GM18907 (cell line): ENCODE data around the gene ACMSD.
"Not testable (repeated sequence)": the region's sequence is repeated elsewhere in the genome, so short reads cannot be mapped to it uniquely, and the experiment has no call there.

ENCODE experiments used
- ATAC-seq: cut with Tn5 transposase; IDR thresholded peaks from one replicate; pipeline ENCODE4 v1.9.1; 2021; ENCODE audit warnings: mild to moderate bottlenecking, moderate library complexity; ENCODE audit not compliant: unreplicated experiment

The ACMSD gene

DNA sequence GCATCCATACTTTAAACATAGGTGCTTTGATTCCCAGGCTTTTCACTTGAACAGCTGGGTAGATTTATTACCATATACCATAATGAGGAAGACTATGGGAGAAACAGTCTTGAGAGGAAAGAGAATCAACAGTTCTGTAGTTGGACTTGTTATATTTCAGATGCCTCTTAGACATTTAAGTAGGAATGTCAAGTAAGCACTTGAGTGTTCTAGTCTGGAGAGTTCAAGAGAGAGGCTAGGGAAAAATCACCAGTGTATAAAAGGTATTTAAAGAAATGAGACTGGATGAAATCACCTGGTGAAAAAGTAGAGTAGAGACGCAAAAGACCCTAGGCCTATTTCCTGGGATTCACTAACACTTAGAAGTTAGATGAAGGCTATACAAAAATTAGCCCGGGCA, 66.8 kb downstream of the ACMSD start:
- ATAC-seq, result no peak

DNA sequence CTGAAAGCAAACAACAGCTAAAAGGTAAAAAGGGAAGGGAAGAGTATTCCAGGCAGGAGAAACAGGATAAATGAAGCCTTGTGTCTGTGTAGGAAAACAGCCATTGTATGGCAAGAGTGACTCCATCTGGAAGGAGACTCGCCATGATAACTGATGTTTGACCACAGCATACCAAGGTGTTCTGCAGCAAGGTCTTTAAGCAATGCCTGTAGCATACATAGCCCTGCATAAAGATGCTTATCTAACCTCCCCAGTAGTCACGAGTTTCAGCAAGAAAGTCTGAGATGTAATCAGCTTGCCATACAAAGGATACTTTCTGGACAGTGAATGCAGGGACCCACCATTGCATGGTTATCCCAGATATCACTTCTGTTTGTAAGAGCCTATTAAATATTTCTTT, 68.3 kb downstream of the ACMSD start:
- no peak for ATAC-seq

DNA sequence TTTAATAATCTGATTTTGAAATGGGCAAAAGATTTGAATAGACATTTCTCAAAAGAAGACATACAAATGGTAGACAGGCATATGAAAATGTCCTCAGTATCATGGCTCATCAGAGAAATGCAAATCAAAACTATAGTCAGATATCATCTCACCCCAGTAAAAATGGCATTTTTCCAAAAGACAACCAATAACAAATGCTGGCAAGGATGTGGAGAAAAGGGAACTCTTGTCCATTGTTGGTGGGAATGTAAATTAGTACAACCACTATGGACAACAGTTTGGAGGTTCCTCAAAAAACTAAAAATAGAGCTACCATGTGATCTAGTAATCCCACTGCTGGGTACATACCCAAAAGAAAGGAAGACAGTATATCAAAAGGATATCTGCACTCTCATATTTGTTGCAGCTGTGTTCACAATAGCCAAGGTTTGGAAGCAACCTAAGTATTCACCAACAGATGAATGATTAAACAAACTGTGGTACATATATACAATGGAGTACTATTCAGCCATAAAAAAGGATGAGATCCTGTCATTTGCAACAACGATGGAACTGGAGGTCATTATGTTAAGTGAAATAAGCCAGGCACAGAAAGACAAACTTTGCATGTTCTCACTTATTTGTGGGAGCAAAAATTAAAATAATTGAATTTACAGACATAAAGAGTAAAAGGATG, 69.2 kb downstream of the ACMSD start:
- ATAC-seq, result not testable (repeated sequence)

DNA sequence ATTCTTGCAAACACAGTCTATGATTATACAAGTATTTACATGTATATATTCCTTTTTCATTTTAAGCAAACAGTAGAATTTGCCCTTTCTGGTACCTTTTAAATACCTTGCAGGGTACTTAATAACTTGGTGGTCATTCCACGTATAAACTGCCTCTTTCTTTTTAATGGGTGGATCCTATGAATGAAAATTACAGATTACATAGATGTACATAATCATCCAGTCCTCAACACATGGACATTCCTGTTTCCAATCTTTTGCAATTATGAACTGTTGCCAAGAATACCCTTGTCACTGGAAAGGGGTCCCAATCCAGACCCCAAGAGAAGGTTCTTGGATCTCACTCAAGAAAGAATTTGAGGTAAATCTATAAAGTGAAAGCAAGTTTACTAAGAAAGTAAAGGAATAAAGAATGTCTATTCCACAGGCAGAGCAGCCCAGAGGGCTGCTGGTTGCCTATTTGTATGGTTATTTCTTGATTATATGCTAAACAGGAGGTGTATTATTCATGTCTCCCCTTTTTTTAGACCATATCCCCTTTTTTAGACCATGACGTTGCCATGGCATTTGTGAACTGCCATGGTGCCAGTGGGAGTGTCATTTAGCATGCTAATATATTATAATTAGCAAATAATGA, 72.5 kb downstream of the ACMSD start:
- no peak for ATAC-seq

DNA sequence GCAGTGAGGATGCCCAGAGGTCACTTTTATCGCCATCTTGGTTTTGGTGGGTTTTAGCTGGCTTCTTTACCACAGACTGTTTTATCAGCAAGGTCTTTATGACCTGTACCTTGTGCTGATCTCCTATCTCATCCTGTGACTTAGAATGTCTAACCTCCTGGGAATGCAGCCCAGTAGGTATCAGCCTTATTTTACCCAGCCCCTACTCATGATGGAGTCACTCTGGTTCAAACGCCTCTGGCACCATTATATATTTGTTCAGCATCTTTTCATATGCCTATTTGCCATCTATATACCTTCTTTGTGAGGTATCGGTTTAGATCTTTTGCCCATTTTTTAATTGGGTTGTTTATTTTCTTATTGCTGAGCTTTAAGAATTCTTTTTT, 73.0 kb downstream of the ACMSD start:
- ATAC-seq, result no peak

DNA sequence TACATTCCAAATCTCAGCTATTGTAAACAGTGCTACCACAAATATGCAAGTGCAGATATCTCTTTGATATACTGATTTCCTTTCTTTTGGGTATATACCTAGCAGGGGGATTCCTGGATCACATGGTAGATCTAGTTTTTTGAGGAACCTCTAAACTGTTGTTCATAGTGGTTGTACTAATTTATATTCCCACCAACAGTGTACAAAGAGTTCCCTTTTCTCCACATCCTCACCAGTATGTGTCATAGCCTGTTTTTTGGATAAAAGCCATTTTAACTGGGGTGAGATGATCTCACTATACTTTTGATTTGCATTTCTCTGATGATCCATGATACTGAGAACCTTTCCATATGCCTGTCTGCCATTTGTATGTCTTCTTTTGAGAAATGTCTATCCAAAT, 73.9 kb downstream of the ACMSD start:
- no peak for ATAC-seq

DNA sequence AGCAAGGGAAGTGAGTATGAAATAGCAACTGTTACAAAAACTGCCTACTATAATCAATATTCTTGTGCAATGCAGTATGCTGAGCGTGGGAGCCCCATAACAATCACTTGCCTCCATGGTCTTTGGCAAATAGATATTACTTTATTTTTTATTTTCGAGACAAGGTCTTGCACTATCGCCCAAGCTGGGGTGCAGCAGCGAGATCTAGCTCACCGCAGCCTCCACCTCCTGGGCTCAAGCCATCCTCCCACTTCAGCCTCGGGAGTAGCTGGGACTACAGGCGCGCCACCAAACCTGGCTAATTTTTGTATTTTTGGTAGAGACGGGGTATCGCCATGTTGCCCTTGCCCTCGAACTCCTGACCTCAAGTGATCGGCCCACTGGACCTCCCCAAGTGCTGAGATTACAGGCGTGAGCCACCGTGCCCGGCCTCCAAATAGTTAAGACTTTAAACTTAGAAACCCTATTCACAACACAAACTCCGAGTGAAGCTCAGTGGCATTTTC, 79.0 kb downstream of the ACMSD start:
- ATAC-seq, result peak; percentile 1

DNA sequence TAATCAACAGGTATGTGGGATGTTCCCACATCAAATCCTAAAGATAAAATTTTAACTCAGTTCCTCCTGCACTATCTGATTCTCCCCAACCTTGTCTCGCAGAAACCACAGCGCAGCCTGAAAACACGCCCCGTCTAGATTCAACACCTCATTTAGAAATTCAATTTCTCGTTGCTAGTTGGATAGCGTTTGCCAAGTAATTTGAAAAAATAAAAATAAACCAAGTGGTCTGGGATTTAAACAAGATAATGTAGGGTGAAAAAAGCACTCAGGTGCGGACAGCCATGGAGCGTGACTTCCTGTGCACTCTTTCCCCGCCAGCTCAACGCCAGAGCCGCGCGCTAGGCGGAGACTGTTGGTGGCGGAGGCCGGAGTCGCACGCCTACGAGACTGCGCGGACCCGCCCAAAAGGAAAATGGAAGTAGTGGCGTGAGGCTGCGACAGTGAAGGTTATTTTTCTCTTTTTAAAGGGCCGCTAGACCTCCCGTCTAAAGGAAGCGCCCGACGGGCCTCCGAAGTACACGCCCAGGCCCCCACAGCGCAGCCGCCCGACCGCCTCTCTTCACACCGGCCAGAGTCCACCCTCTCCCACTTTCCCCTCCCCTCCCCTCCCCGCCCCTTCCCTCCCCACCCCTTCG, 79.6 kb downstream of the ACMSD start:
- ATAC-seq, result peak; percentile 86

DNA sequence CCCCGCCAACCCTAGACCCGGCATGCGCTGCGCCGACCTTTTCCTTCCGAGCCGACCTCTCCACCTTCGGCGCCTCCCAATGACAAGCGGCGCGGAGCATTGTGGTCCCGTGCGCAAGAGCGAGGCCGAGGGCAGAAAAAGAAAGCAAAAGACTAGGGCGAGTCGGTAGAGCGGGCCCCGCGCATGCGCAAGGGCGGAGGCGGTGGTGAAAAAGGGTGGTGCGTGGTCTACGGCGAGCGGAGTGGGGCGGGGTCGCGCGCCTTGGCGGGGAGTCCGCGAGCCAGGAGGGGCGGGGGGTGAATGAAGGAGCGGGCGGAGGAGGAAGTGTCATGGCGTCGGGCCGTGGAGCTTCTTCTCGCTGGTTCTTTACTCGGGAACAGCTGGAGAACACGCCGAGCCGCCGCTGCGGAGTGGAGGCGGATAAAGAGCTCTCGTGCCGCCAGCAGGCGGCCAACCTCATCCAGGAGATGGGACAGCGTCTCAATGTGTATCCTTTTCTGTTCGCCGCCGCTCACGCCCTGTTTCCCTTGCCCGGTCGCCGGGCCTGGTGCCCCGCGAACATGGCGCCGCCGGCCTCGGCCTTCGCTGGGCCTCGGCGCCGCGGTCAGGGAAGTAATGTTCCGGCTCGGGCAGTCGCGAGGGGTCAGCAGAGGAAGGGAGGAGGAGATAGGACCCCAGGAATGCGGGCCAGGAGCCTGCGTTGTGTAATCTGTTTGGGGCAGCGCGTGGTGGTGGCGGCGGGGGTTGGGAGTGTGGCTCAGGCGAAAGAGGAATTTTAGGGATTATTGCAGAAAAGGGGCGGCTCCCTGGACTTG, 80.3 kb downstream of the ACMSD start, which contains the start of gene CCNT2:
Gene CCNT2 (plus strand): TSS at position 297 of the 815 bp plus-strand sequence. CDS start 33 bp downstream, at position 330.
- ATAC-seq, result peak; percentile 88

DNA sequence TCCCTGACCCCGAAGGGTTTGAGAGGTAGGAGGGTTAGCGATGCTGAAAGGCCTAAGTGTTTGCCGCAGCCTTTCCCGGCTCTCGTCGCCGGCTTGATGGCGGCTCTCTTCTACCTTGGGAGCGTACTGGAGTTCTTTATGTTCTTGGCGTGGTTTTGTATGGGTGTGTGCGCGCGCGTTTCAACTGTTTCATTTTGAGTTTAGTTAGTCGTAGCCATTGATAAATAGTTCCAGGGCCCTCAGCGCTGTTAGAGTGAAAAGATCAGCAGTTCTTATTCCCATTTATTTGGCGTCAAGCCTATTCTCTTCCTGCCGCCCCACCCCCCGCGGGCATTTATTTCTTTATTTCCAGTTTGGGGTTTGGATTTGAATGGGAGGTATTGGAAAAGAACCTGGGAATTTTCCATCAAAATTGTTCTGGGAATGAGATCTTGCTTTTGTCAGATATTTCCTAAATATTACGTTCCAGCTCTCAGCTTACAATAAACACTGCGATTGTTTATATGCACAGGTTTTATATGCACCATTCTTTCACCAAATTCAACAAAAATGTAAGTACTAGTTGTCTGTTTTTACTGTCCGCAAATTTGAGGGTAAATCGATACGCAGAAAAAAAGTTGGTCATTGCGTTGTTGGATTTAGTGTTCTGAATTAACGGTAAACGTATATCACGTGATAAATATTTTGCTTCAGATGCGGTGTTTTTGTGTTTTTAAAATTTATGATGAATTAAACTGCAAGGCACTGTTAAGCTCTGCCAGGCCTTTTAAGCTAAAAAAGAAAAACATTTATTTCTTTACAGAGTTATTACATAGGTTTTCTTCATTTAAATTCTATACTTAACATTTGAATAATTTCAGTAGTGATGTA, 81.2 kb downstream of the ACMSD start:
- ATAC-seq, result no peak

DNA sequence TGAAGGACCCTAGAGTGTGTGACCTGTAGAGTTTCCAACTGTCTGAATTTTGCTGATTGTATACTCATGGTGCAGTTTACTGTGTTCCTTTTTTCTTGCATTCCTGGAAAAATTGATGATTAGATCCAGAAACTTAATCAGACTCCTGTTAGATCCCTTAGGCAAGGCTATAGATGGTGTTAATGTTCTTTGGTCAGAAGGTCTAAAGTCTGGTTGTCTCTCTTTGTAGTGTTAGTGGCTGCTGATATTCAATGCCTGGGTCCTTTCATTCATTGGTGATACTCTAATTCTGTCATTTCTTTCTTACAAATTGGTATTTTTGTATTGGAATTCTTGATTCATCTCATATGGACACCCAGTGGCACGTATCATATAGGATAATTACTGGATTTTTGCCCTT, 86.5 kb downstream of the ACMSD start:
- no peak for ATAC-seq

DNA sequence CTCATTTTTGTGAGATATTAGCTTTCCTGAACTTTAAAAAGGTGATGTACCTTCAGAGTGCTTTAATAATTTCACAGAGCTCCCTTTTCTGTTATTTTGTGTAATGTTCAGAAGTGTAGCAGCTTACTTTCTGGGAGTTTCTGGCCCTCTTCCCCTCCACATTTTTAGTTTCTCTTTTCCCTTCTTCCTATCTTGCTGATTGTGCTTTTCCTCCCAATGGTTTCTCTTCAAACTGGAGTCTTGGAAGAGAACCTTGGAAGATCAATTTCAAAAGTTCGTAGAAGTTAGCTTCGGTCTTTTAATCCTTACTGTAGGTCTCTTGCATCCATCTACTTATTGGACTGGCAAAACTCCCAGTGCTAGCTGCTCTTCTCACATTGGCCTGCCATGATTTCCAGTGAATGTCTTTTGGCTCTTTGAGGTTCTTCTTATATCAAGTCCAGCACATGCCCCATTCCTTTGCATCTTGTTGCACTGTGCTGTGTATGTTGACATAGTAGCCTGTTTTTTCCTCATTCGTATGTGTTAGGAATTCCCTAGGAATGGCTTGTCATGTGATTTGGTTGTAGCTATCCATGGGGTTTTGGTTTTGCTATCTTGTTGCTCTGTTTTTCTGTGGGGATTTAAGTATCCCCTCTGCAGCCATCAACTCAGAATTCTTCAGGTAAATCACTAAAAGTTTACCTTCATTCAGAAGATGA, 88.0 kb downstream of the ACMSD start:
- ATAC-seq, result no peak

DNA sequence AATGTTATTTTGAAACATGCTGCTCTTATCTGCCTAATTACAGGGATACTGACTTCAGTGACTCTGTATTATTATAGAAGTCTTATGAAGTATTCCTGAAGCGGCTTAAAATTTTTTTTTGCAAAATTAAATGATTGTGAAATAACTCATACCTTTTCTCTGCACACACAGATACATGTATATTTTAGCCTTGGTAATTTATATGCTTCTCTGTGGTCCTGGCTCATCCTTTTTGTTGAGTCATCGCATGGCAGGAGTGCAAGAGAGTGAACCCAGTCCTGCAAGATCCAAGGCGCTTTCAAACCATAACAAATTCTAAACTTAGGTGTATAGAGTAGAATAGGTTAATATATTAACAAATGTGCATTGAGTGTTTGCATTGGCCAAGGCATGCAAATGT, 88.8 kb downstream of the ACMSD start:
- ATAC-seq, result no peak

DNA sequence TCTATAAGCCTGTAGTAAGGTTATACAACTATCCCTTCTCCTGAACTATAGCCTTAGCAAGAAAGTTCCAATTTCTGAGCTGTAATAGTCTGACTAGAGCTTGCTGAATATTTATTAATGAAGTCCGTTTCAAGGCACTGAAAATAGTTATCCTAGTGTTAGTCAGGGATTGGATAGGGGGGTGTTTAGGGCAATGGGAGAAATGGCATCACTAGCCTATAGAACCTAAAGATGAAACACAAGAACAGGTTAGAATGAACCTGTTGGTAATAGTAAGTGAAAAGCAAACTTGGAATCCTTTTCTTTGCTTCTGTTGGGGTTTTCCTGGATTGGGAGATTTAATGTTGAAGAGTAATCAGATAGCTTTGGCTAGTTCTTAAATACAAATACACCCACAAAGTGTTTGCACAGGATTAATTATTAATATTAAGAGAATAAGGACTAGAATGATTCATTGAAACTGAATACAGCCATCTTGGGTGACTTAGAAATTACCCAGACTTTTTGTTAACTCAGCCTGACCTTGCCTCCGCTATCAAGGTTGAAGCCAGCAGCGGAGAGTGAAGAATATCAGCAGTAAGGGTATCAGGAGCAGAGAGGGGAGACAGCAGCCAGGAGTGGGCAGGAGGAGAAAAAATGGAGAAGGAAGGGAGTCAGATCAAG, 94.6 kb downstream of the ACMSD start:
- no peak for ATAC-seq

DNA sequence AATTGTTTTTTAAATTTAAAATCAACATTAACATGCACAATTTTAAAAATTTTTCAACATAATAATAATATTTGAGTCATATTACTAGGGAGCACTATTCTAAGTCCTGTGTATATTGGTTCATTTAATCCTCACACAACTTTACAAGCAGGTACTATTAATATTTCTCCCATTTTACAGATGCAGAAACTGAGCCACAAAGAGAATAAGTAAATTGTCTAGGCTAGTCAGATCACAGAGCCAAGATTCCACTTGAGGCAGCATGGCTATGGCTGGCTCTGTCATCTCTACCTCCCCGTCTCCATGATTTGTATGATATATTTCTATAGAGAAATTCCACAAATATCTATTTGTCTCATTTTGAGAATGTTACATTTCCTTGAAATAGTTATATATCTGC, 95.3 kb downstream of the ACMSD start:
- no peak for ATAC-seq

DNA sequence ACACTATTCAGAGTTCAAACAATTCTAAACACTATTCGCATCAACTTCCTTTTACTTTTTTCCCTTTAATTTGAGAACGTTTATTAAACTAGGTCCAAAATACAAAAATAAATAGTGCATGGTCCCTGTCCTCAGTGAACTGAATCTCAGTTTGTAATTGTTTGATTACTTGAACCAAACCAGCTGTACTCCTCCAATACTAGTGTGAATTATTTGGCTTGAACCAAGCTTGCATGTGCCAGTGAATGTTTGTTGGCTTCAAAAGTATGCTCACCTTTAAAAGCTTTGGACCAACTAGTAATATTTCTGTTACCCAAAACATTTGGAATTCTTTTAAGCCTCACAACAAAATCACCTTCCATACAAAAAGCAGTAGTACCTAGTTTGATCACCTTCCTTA, 95.7 kb downstream of the ACMSD start:
- no peak for ATAC-seq

DNA sequence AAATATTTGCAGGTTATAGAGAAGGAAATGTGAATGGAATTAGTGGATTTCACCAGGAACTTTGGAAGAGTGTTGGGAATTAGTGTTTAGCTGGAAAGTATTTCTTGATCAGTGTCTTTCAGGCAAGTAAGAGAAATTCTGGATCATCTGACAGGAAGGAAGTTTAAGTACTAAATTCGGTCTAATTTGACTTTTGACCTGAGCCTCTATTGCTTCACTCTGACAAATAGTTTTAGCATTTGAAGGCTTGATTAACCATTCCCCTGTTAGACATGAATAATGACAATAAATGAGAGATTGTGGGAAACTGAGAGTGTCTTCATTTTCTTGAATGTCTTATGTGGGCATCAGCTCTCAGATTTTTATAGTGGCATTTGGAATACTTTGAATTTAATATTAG, 96.2 kb downstream of the ACMSD start:
- ATAC-seq, result no peak

DNA sequence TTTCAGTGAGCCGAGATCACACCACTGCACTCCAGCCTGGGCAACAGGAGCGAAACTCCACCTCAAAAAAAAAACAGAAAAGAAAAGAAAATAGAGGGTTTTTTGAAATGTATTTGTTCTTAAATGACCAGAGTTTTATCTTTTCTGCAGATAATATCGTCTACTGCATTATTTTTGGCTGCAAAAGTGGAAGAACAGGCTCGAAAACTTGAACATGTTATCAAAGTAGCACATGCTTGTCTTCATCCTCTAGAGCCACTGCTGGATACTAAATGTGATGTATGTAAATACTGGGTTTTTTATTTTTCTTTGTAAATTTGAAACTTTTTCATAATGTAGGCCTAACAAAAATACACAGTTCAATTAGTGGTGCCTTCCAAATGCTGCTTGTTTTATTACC, 98.3 kb downstream of the ACMSD start:
- no peak for ATAC-seq

DNA sequence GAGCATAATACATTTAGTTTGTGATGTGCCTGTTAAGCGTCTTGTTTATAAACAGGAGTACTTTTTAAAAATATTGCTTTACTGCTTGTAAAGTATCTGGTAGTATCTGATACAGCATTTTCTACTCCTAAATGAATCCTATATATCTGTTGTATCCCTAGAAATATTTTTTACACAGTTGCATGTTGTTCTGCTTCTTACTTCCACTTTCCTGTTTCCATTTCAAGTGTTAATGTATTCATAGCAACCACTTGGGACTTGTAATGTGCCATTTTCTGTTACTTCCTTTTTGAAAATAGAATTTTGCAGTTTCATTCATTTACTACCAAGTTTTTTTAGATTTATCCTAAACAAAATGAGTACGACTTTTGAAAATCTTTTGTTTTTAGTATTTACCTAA, 105.1 kb downstream of the ACMSD start:
- ATAC-seq, result peak; percentile 76
